NCI-H2171 (cell line): ENCODE data around the gene LRFN5.
"Not testable (repeated sequence)": the region's sequence is repeated elsewhere in the genome, so short reads cannot be mapped to it uniquely, and the experiment has no call there.

Source experiments
- DNase-seq: peaks from one replicate; lab custom pipeline; 2025; lab: John Stamatoyannopoulos, UW

LRFN5 gene

DNA sequence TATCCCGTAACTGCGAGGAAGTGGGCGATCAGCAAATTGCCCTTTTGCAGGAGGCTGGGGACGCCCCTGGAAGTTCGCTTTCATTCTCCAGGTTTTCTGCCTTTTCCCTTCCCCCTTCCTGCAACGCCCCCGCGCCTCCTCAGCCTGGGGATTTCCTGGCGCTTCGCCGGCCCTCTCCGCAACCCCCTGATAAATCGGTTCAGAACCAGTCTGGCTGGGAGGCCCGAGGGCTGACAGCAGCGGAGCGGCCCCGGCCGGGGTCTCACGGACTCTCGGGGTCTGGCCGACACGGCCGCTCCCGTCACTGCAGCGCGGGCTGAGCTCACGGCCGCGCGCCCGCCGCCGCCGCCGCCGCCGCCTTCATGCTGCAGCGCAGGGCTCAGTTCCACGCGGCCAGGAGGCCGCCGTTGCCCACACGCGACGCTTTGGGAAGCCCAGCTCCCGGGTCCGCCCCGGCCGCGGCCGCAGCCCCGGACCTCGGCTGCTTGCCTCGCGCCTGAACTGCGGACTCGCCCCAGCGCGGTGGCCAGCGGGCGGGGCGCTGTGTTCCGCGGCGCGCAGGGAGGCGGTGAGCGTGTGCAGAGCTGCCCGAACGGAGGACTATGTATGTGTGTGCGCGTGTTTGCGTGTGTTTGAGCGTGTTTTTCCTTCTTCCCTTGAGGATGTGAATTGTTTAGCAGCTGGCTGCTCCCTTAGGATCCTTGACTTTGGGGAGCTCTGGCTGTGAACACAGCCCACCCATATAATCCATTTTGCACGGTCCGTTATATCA lies at the start of gene LRFN5:
TSS of gene LRFN5 (plus strand) at position 345 of the 772 bp plus-strand sequence.
- DNase-seq: peak; percentile 51

- DNase-seq: no peak
These were observed 48.2 kb upstream of the LRFN5 start for GRCh38 chr14:41558490-41558889.

DNA sequence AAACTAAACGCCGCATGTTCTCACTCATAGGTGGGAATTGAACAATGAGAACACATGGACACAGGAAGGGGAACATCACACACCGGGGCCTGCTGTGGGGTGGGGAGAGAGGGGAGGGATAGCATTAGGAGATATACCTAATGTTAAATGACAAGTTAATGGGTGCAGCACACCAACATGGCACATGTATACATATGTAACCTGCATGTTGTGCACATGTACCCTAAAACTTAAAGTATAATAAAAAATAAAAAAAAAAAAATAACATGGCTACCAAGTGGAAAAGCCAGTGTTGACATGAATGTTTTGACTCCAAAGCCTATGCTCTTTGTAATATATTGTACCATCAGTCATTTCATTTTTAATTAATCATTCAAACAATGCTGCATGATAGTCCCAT lies 39.8 kb upstream of the LRFN5 start:
- not testable (repeated sequence) for DNase-seq

- DNase-seq: no peak
These were observed 37.7 kb upstream of the LRFN5 start for GRCh38 chr14:41568979-41569378.

- no peak for DNase-seq
These were observed 36.1 kb upstream of the LRFN5 start for GRCh38 chr14:41570415-41571155.

GRCh38 chr14:41586237-41586636 lies 20.4 kb upstream of the LRFN5 start:
- no peak for DNase-seq

GRCh38 chr14:41597647-41598046 lies 9.0 kb upstream of the LRFN5 start:
- DNase-seq: no peak

- DNase-seq: not testable (repeated sequence)
These were observed 6.8 kb upstream of the LRFN5 start for GRCh38 chr14:41599805-41600385.

GRCh38 chr14:41604721-41605531 lies 1.8 kb upstream of the LRFN5 start:
- peak; percentile 62 for DNase-seq

DNA sequence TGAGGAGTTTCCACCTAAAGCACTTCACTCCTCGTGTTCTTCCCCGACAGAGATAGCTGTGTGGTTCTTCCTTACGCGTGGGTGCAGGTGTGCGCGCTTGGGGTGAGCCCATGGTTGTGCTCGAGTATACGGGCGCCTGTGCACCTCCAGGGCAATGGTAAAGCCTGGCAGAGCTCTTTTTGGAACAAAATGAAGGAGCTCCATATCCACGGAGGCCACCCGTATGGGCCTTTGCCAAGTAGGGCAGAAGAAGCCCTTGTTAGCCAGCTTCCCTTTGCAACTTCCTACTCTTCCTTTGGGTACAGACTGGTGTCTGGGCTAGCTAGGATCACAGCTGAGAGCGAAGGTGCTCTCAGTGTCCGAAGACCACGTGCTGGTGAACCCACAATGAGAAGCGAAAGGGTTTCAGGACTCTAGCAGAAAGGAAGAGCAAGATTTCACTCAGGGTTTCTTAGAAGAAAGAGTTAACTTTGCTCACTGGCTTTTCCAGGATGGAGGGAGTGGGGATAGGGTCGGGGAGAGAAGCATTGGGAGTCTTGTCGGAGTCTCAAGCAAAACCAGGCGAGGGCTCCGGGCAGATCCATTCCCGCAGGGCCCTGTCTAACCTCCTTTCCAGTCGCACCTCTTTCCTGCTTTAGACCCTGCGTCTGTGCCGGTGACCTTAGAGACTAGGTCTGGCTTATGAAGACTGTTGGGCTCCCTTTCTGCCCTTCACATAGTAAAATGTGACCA lies 960 bp upstream of the LRFN5 start:
- DNase-seq: peak; percentile 39

GRCh38 chr14:41606282-41606531 lies 469 bp upstream of the LRFN5 start:
- no peak for DNase-seq

DNA sequence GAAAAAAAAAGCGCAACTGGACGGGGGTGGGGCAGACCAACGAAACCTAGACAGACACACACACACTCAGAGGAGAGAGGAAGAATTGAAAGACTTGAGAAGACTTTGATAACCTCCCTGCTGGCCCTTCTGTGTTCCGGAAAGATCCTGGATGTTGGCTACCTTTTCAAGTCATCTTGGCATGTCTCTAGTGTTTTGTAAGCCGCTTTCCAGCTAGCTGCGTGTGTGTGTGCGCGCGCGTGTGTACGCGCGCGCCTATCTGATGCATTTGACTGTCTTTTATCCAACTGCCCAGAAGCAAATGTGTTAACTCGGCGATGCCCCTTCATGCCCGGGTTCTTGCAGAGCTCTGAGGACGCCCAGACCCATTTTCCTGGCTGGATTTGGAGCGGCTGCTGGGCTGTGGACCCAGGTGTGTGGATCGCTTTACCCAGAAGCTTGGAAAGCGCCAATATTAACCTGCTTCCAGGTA lies 664 bp downstream of the LRFN5 start:
- peak; percentile 42 for DNase-seq

- DNase-seq: peak; percentile 42
These were observed 1.4 kb downstream of the LRFN5 start for GRCh38 chr14:41607966-41608663.

- DNase-seq: no peak
These were observed 2.2 kb downstream of the LRFN5 start for GRCh38 chr14:41608681-41609390.

- DNase-seq: peak; percentile 70
These were observed 3.1 kb downstream of the LRFN5 start for GRCh38 chr14:41609704-41610183.

- no peak for DNase-seq
These were observed 8.4 kb downstream of the LRFN5 start for GRCh38 chr14:41615011-41615595.

DNA sequence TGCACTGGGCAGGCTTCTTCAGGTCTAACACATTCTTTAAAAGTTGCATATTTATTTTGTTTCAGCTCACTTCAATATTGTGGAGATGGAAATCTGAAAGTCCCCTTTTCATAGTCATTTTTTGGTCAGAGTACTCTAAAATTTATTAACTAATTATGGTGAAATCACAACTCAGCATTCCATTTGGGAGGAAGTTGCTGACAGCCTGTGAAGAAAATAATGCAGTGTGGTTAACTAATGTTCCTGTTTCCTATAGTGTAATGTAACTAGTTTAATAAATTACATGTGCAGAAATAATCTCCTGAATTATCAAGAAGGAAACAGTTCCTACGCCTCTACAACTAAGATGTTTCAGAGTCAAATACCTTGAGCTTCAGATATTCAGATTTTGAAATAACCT lies 17.1 kb downstream of the LRFN5 start:
- no peak for DNase-seq

DNA sequence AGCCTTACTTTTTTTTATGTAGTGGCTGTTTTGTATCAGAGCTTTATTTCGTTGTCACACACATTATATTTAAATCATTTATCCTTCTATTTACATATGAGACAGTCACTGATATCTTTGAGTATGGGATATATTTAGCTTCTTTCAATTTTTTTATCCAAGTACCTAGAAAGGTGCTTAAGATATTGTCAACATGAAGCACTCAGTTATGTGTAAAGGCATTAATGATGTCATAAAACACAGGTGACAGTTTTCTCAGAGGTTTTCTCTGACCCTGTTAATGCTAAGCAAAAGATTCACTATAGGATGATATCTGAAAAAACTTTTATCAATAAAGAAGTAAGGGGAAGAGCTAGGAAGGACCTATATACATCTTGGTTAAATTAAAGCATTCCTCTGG lies 23.2 kb downstream of the LRFN5 start:
- DNase-seq: no peak

DNA sequence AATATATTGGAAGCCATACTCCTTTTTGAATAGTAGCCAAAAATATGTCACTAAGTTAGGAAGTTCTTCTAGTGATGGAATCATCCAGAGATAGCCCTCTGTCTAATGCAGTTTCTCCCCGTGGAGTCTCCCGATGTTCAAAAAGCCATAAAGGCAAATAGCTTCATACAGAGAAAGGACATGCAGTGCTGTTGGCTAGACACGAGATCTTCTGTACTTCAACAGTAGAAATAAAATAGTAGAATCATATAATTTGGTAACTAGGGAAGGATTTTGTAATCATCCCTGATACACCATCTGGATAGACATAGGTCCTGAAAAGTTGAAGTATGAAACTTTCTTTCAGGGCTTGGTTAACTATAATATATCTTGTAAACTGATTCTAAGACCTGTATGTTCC lies 27.6 kb downstream of the LRFN5 start:
- no peak for DNase-seq
